Type B pancreatic cell (in vitro differentiated cells): ENCODE measurements around the gene KDM8. TPM values are rescaled to one million over a fixed set of nuclear protein-coding genes. Genes with fewer than 3 reads are reported as not detected.

Experiments
- DNase-seq: peaks from one replicate; pipeline ENCODE4 v3.0.0; 2021; ENCODE audit warnings: mixed read lengths; ENCODE audit not compliant: unreplicated experiment; ENCODE audit errors: extremely low spot score
- H3K27ac Mint-ChIP-seq: 2 replicates; pipeline ENCODE4 v1.8.0; 2021; ENCODE audit warnings: mild to moderate bottlenecking, mixed read lengths
- H3K27me3 Mint-ChIP-seq: 2 replicates; pipeline ENCODE4 v1.8.0; 2021; ENCODE audit warnings: mixed read lengths
- H3K36me3 Mint-ChIP-seq: 2 replicates; pipeline ENCODE4 v1.8.0; 2021; ENCODE audit warnings: mixed read lengths
- H3K4me1 Mint-ChIP-seq: one replicate; pipeline ENCODE4 v1.8.0; 2021; ENCODE audit warnings: mixed read lengths; ENCODE audit not compliant: unreplicated experiment
- H3K4me3 Mint-ChIP-seq: 2 replicates; pipeline ENCODE4 v1.8.0; 2021; ENCODE audit warnings: mild to moderate bottlenecking, mixed read lengths
- H3K9me3 Mint-ChIP-seq: 2 replicates; pipeline ENCODE4 v1.8.0; 2021; ENCODE audit warnings: mixed read lengths
- total RNA-seq: library from RNA; stranded (reverse); gene quantifications from 2 replicates; pipeline ENCODE4 v1.2.1, GENCODE V29; 2021; ENCODE audit warnings: low replicate concordance
- TF ChIP-seq, protein P1 (sequence below): fragments of 200-600 bp; sonication (generic); conservative IDR thresholded peaks from 2 replicates; pipeline ENCODE4 v1.5.0; 2021; ENCODE audit warnings: antibody characterized with exemption, mild to moderate bottlenecking

The KDM8 gene
- total RNA-seq, 1 donor from 2014 or later: 11.1 TPM

GRCh38 chr16:27221576-27222248, 18.4 kb downstream of the KDM8 start:
- Mint-ChIP-seq H3K4me3 (no peak overlapping the region), H3K9me3 (no peaks in the 10 kb centered on the region), H3K27ac (no peak overlapping the region), H3K27me3 (no peaks in the 10 kb centered on the region), H3K4me1 (peaks cover 16% of the 10 kb centered on the region), H3K36me3 (no peaks in the 10 kb centered on the region)
- TF ChIP-seq, protein P1, sequence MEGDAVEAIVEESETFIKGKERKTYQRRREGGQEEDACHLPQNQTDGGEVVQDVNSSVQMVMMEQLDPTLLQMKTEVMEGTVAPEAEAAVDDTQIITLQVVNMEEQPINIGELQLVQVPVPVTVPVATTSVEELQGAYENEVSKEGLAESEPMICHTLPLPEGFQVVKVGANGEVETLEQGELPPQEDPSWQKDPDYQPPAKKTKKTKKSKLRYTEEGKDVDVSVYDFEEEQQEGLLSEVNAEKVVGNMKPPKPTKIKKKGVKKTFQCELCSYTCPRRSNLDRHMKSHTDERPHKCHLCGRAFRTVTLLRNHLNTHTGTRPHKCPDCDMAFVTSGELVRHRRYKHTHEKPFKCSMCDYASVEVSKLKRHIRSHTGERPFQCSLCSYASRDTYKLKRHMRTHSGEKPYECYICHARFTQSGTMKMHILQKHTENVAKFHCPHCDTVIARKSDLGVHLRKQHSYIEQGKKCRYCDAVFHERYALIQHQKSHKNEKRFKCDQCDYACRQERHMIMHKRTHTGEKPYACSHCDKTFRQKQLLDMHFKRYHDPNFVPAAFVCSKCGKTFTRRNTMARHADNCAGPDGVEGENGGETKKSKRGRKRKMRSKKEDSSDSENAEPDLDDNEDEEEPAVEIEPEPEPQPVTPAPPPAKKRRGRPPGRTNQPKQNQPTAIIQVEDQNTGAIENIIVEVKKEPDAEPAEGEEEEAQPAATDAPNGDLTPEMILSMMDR: no peak
- no peak for DNase-seq

GRCh38 chr16:27222249-27223225, 19.2 kb downstream of the KDM8 start:
- peaks cover 16% of the 10 kb centered on the region for H3K4me1 Mint-ChIP-seq
- H3K27ac Mint-ChIP-seq: no peak overlapping the region
- TF ChIP-seq, protein P1: no peak
- H3K36me3 Mint-ChIP-seq: no peaks in the 10 kb centered on the region
- no peak for DNase-seq
- H3K9me3 Mint-ChIP-seq: no peaks in the 10 kb centered on the region
- H3K4me3 Mint-ChIP-seq: no peak overlapping the region
- no peaks in the 10 kb centered on the region for H3K27me3 Mint-ChIP-seq

DNA sequence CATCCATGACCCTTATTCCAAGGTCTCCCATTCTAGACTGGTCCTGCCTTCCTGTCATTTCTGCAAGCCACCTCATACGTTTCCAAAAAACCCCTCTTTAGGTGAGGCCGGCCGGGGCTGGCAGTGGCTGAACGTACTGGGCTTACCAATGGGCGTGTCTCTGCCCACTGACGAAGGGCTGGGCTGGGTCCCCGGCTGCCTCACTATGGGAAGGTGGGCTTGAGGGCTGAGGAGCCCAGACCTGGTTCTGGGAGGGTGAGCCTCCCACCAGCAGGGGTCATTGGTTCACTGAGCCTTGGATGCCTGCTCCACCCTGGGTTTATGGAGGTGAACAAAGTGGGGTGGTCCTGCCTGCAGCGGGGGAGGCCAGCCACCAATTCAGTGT, 19.9 kb downstream of the KDM8 start:
- no peak for DNase-seq
- Mint-ChIP-seq H3K9me3 (no peaks in the 10 kb centered on the region), H3K27ac (no peak overlapping the region), H3K4me3 (no peak overlapping the region), H3K4me1 (peaks cover 16% of the 10 kb centered on the region), H3K27me3 (no peaks in the 10 kb centered on the region), H3K36me3 (no peaks in the 10 kb centered on the region)
- TF ChIP-seq, protein P1: no peak

- Mint-ChIP-seq H3K4me3 (no peak overlapping the region), H3K27me3 (no peaks in the 10 kb centered on the region), H3K9me3 (no peaks in the 10 kb centered on the region), H3K4me1 (peaks cover 16% of the 10 kb centered on the region), H3K36me3 (no peaks in the 10 kb centered on the region), H3K27ac (no peak overlapping the region)
- TF ChIP-seq, protein P1: no peak
- DNase-seq: no peak
Measured at GRCh38 chr16:27223701-27224100, 20.4 kb downstream of the KDM8 start.

GRCh38 chr16:27224271-27224737, 21.0 kb downstream of the KDM8 start:
- H3K36me3 Mint-ChIP-seq: no peaks in the 10 kb centered on the region
- TF ChIP-seq, protein P1: no peak
- peaks cover 16% of the 10 kb centered on the region for H3K4me1 Mint-ChIP-seq
- no peaks in the 10 kb centered on the region for H3K9me3 Mint-ChIP-seq
- no peaks in the 10 kb centered on the region for H3K27me3 Mint-ChIP-seq
- H3K4me3 Mint-ChIP-seq: no peak overlapping the region
- DNase-seq: no peak
- no peak overlapping the region for H3K27ac Mint-ChIP-seq
